ENCODE results near the gene WIPF2.
"Not testable (repeated sequence)": the region's sequence is repeated elsewhere in the genome, so short reads cannot be mapped to it uniquely, and the experiment has no call there.

Gene WIPF2

GRCh38 chr17:40194821-40195220 is 24.3 kb upstream of the WIPF2 start:
- no peak for DNase-seq

- DNase-seq, result no peak
Observed at GRCh38 chr17:40197550-40197949, 21.6 kb upstream of the WIPF2 start.

- peak in 1 of 3 donors; percentile 24 for DNase-seq
Observed at GRCh38 chr17:40197965-40198456, 21.1 kb upstream of the WIPF2 start.

GRCh38 chr17:40198576-40198975 is 20.5 kb upstream of the WIPF2 start:
- DNase-seq, result no peak

GRCh38 chr17:40203131-40203530 is 16.0 kb upstream of the WIPF2 start:
- no peak for DNase-seq

GRCh38 chr17:40206193-40206592 is 12.9 kb upstream of the WIPF2 start:
- DNase-seq, result peak; percentile 50 to 67 (median 67)

GRCh38 chr17:40209404-40210093 is 9.6 kb upstream of the WIPF2 start:
- DNase-seq, result no peak

GRCh38 chr17:40213914-40214313 is 5.2 kb upstream of the WIPF2 start:
- not testable (repeated sequence) for DNase-seq

- DNase-seq, result no peak
Observed at GRCh38 chr17:40218006-40218739, 931 bp upstream of the WIPF2 start.

- DNase-seq, result peak; percentile 27 to 55 (median 41)
Observed at GRCh38 chr17:40219594-40220338, 662 bp downstream of the WIPF2 start.

GRCh38 chr17:40224718-40225550 is 5.8 kb downstream of the WIPF2 start:
- DNase-seq, result no peak

- DNase-seq, result not testable (repeated sequence)
Observed at GRCh38 chr17:40229146-40229545, 10.0 kb downstream of the WIPF2 start.

- DNase-seq, result no peak
Observed at GRCh38 chr17:40230670-40231069, 11.6 kb downstream of the WIPF2 start.

- DNase-seq, result not testable (repeated sequence)
Observed at GRCh38 chr17:40231928-40232327, 12.8 kb downstream of the WIPF2 start.

- DNase-seq, result no peak
Observed at GRCh38 chr17:40241252-40241834, 22.2 kb downstream of the WIPF2 start.

GRCh38 chr17:40242774-40243173 is 23.7 kb downstream of the WIPF2 start:
- no peak for DNase-seq

GRCh38 chr17:40243761-40244160 is 24.7 kb downstream of the WIPF2 start:
- DNase-seq, result no peak

- DNase-seq, result no peak
Observed at GRCh38 chr17:40244255-40244654, 25.2 kb downstream of the WIPF2 start.

GRCh38 chr17:40247926-40248495 is 28.9 kb downstream of the WIPF2 start:
- peak in 2 of 3 donors; percentile 5 to 26 for DNase-seq

- DNase-seq, result no peak
Observed at GRCh38 chr17:40248507-40248906, 29.4 kb downstream of the WIPF2 start.

GRCh38 chr17:40251576-40251975 is 32.5 kb downstream of the WIPF2 start:
- peak; percentile 72 to 86 (median 82) for DNase-seq

GRCh38 chr17:40253565-40253964 is 34.5 kb downstream of the WIPF2 start:
- no peak for DNase-seq
